ENCODE data around the gene SOX12.

Gene SOX12

DNA sequence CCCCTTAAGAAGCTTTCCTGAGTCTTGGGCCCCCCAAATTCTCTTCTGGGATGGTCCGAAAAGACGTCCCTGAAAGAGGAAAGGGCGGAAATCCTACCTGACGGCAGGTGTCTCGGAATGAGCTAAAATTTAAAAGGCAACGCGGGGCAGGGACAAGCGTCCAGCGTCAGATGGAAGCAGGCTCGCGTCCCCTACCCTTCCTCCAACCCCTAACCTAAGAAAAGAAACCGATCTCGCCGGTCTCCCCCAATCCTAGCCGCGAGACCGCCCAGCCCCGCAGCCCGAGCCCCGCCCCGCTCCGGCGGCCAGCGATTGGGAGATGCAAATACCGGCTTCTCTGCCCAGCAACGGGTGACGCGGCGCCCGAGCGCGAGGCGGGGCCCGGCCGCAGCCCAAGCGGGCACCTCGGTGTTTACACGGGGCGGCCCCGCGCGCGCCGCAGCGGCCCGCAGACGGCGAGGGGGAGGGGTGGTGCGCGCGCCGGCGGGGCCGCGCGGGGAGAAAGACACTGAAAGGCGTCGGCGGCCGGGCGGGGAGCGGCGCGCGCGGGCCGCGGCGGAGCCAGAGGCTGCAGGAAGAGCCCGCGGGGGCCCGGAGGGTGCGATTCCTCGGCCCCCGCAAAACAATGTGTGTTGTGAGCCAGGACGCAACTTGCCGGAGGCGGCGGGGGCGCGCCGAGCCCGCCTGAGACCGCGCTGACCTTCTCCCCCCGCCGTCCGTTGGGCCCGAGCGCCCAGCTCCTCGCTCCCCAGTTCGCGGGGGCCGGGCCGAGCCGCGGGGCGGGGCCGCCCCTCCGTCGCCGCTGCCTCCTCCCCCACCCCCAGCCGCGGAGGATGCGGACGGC, at the start of gene SOX12:
TSS of gene SOX12 (plus strand) at position 508 of the 844 bp plus-strand sequence. CDS start 373 bp downstream, outside the sequence.
- peak within 1 kb of the TSS; percentile 90 for H3K4me3 Mint-ChIP-seq
- H3K27ac Mint-ChIP-seq = peak within 1 kb of the TSS; percentile 88
- H3K9me3 Mint-ChIP-seq = no peaks in the 10 kb centered on the region
- H3K4me1 Mint-ChIP-seq (ENCODE audit: low read depth) = peaks cover 26% of the 10 kb centered on the region
- no peaks in the 10 kb centered on the region for H3K27me3 Mint-ChIP-seq
- H3K36me3 Mint-ChIP-seq (ENCODE audit: low read depth) = peaks cover 9% of the 10 kb centered on the region

- H3K27me3 Mint-ChIP-seq = no peaks in the 10 kb centered on the region
- H3K4me3 Mint-ChIP-seq = no peak overlapping the region
- no peak overlapping the region for H3K27ac Mint-ChIP-seq
- H3K9me3 Mint-ChIP-seq = no peaks in the 10 kb centered on the region
- peaks cover 8% of the 10 kb centered on the region for H3K36me3 Mint-ChIP-seq (ENCODE audit: low read depth)
- no peaks in the 10 kb centered on the region for H3K4me1 Mint-ChIP-seq (ENCODE audit: low read depth)
These were observed 49.6 kb upstream of the SOX12 start for GRCh38 chr20:275791-276190.

- H3K27ac Mint-ChIP-seq = no peak overlapping the region
- peaks cover 8% of the 10 kb centered on the region for H3K36me3 Mint-ChIP-seq (ENCODE audit: low read depth)
- no peaks in the 10 kb centered on the region for H3K27me3 Mint-ChIP-seq
- no peak overlapping the region for H3K4me3 Mint-ChIP-seq
- H3K9me3 Mint-ChIP-seq = no peaks in the 10 kb centered on the region
- no peaks in the 10 kb centered on the region for H3K4me1 Mint-ChIP-seq (ENCODE audit: low read depth)
These were observed 48.5 kb upstream of the SOX12 start for GRCh38 chr20:276620-277495.

DNA sequence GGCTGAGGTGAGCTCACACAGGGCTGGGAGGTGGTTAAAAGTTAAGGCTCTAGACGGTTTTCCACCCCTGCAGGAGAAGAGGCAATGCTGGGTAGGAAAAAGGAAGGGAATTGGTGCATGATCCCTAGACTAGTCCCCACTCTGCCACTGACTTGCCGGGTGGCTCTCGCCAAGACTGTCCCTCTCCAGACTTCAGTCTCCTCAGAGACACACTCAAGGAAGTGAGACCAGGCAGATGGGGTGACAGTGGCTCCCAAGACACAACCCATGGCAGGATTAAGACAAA, 47.9 kb upstream of the SOX12 start:
- Mint-ChIP-seq H3K27me3 (no peaks in the 10 kb centered on the region), H3K27ac (no peak overlapping the region), H3K4me3 (no peak overlapping the region), H3K4me1 (ENCODE audit: low read depth) (no peaks in the 10 kb centered on the region), H3K9me3 (no peaks in the 10 kb centered on the region), H3K36me3 (ENCODE audit: low read depth) (peaks cover 8% of the 10 kb centered on the region)

GRCh38 chr20:278181-278580, 47.2 kb upstream of the SOX12 start:
- Mint-ChIP-seq H3K4me3 (no peak overlapping the region), H3K4me1 (ENCODE audit: low read depth) (no peaks in the 10 kb centered on the region), H3K27ac (no peak overlapping the region), H3K27me3 (no peaks in the 10 kb centered on the region), H3K36me3 (ENCODE audit: low read depth) (peaks cover 8% of the 10 kb centered on the region), H3K9me3 (no peaks in the 10 kb centered on the region)

- H3K4me3 Mint-ChIP-seq = no peak overlapping the region
These were observed 46.5 kb upstream of the SOX12 start for GRCh38 chr20:278607-279571.

GRCh38 chr20:284172-284571, 41.2 kb upstream of the SOX12 start:
- no peaks in the 10 kb centered on the region for H3K27me3 Mint-ChIP-seq
- no peaks in the 10 kb centered on the region for H3K36me3 Mint-ChIP-seq (ENCODE audit: low read depth)
- H3K4me1 Mint-ChIP-seq (ENCODE audit: low read depth) = no peaks in the 10 kb centered on the region
- no peaks in the 10 kb centered on the region for H3K9me3 Mint-ChIP-seq
- no peak overlapping the region for H3K4me3 Mint-ChIP-seq
- no peak overlapping the region for H3K27ac Mint-ChIP-seq

More at GRCh38 chr20:278607-279571, 46.5 kb upstream of the SOX12 start:
- Mint-ChIP-seq H3K27ac (no peak overlapping the region), H3K9me3 (no peaks in the 10 kb centered on the region), H3K36me3 (ENCODE audit: low read depth) (peaks cover 8% of the 10 kb centered on the region), H3K27me3 (no peaks in the 10 kb centered on the region), H3K4me1 (ENCODE audit: low read depth) (no peaks in the 10 kb centered on the region)

GRCh38 chr20:286508-286907, 38.8 kb upstream of the SOX12 start:
- Mint-ChIP-seq H3K9me3 (no peaks in the 10 kb centered on the region), H3K27me3 (no peaks in the 10 kb centered on the region), H3K36me3 (ENCODE audit: low read depth) (no peaks in the 10 kb centered on the region), H3K4me3 (no peak overlapping the region), H3K27ac (no peak overlapping the region), H3K4me1 (ENCODE audit: low read depth) (peaks cover 7% of the 10 kb centered on the region)

- H3K4me3 Mint-ChIP-seq = no peak overlapping the region
- peaks cover 7% of the 10 kb centered on the region for H3K4me1 Mint-ChIP-seq (ENCODE audit: low read depth)
- H3K9me3 Mint-ChIP-seq = no peaks in the 10 kb centered on the region
- no peaks in the 10 kb centered on the region for H3K36me3 Mint-ChIP-seq (ENCODE audit: low read depth)
- no peaks in the 10 kb centered on the region for H3K27me3 Mint-ChIP-seq
- H3K27ac Mint-ChIP-seq = no peak overlapping the region
These were observed 36.2 kb upstream of the SOX12 start for GRCh38 chr20:288956-289692.

GRCh38 chr20:289693-290083, 35.7 kb upstream of the SOX12 start:
- Mint-ChIP-seq H3K4me1 (ENCODE audit: low read depth) (peaks cover 7% of the 10 kb centered on the region), H3K9me3 (no peaks in the 10 kb centered on the region), H3K4me3 (no peak overlapping the region), H3K27ac (no peak overlapping the region), H3K36me3 (ENCODE audit: low read depth) (no peaks in the 10 kb centered on the region), H3K27me3 (no peaks in the 10 kb centered on the region)

GRCh38 chr20:290084-290831, 35.1 kb upstream of the SOX12 start, which contains the start of gene C20orf96:
Gene C20orf96, minus strand, starts transcription at chr20:290750. Its CDS starts 140 bp downstream, at chr20:290610.
- no peaks in the 10 kb centered on the region for H3K9me3 Mint-ChIP-seq
- no peak within 1 kb of the TSS for H3K27ac Mint-ChIP-seq

DNA sequence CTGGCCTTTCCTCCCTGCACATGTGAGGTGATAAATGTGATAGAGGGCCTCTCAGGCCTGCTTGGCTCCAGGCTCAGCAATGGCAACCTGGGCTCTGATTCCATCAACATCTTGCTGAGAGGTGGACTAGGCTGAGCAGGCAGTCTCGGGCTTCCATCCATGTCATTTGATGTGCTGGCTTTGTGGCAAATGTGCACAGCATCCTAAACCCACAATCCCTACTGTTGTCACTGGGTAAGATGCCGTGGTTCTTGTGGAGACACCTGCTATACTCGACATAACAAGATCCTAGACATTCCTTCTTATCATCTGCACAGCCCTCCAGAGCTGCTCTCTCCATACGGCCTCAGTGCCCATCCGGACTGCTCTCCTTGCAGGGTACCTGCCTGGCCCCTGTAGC, 30.8 kb upstream of the SOX12 start:
- H3K4me3 Mint-ChIP-seq = no peak overlapping the region
- no peaks in the 10 kb centered on the region for H3K27me3 Mint-ChIP-seq
- H3K9me3 Mint-ChIP-seq = no peaks in the 10 kb centered on the region
- peaks cover 15% of the 10 kb centered on the region for H3K36me3 Mint-ChIP-seq (ENCODE audit: low read depth)
- H3K27ac Mint-ChIP-seq = no peak overlapping the region
- H3K4me1 Mint-ChIP-seq (ENCODE audit: low read depth) = peaks cover 24% of the 10 kb centered on the region

More at GRCh38 chr20:290084-290831, 35.1 kb upstream of the SOX12 start, which contains the start of gene C20orf96:
- H3K4me3 Mint-ChIP-seq = no peak within 1 kb of the TSS
- no peaks in the 10 kb centered on the region for H3K27me3 Mint-ChIP-seq
- no peaks in the 10 kb centered on the region for H3K36me3 Mint-ChIP-seq (ENCODE audit: low read depth)
- peaks cover 7% of the 10 kb centered on the region for H3K4me1 Mint-ChIP-seq (ENCODE audit: low read depth)

DNA sequence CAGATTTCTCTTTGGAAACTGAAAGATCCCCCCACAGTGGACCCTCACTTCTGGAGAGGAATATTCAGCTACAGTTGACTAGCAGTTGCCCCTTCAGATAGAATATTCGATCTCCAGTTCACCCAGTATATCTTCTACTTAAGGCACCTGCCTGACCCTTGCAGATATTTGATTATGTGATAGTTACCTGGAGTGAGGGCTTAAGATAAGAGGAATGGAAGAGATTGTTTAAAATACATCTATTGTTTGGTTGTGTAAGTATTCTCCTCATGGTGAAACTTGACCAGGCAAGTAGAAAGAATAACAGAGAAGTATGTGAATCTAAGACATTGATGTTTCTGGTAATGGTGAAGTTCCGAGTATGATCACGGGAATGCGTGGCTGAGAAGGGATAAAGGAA, 29.5 kb upstream of the SOX12 start:
- Mint-ChIP-seq H3K36me3 (ENCODE audit: low read depth) (peaks cover 26% of the 10 kb centered on the region), H3K4me3 (peak overlapping the region; percentile 89), H3K4me1 (ENCODE audit: low read depth) (peaks cover 31% of the 10 kb centered on the region), H3K27ac (peak overlapping the region; percentile 16), H3K27me3 (no peaks in the 10 kb centered on the region), H3K9me3 (no peaks in the 10 kb centered on the region)

All from stimulated activated naive CD8-positive, alpha-beta T cell treated with anti-CD3 and anti-CD28 coated beads, Interleukin-15, Interleukin-2, amounts not matched to agents 100 ng/mL and 50 ng/mL, for 24 hours (primary cell).